Measurements from ENCODE around the gene ATP5F1A. TPM values are rescaled to one million over a fixed set of nuclear protein-coding genes. Genes with fewer than 3 reads are reported as not detected.

The ATP5F1A gene
- 298 TPM for total RNA-seq (2021; ENCODE audit: unreplicated experiment)
- polyA plus RNA-seq (2012; ENCODE audit: insufficient read length) = 248 TPM
- percentile 86 among the genes with signal in this experiment for Bru-seq, nascent RNA
- percentile 89 among the genes with signal in this experiment for BruChase-seq, experiment 1, labeled RNA remaining after a 2-hour chase
- percentile 95 among the genes with signal in this experiment for BruChase-seq, experiment 2, labeled RNA remaining after a 6-hour chase
- long read RNA-seq, full-length matches to known transcripts = 511 of 599 reads
- long read RNA-seq, partial matches to known transcripts = 79 of 599 reads
- long read RNA-seq, other reads (novel, unspliced or antisense) = 9 of 599 reads

- Histone ChIP-seq H3K27me3 (ENCODE audit: control insufficient read depth, insufficient read depth, low read length) (no peaks in the 10 kb centered on the region), H3K36me3 (ENCODE audit: control insufficient read depth, insufficient read depth, low read length) (peaks cover 7% of the 10 kb centered on the region; the same call in 1 of the 2 replicates), H3K27ac (ENCODE audit: low read length) (peak within 1 kb of the TSS; percentile 94), H3K4me3 (ENCODE audit: low read depth in 2 of 2, low read length in 2 of 2) (peak within 1 kb of the TSS; percentile 78 to 85), H3K4me1 (ENCODE audit: control insufficient read depth, insufficient read depth, low read length) (peaks cover 10% of the 10 kb centered on the region), H3K9me3 (ENCODE audit: control insufficient read depth, insufficient read depth, low read depth, low read length) (no peaks in the 10 kb centered on the region)
- intact Hi-C loops (cut with micrococcal nuclease; ENCODE audit: unreplicated experiment) (no loop called here), in situ Hi-C loops (cut with HindIII; ENCODE audit: low pct_unique_long_range_greater_than_20kb, low sequenced_read_pairs) (no loop called here)
- DNase-seq (ENCODE audit: low read depth, low spot score) (peak; percentile 46), ATAC-seq (peak; percentile 90)
- TF ChIP-seq CTCF (IDR thresholded peaks at IDR 0.05) (no peak), POLR2AphosphoS5 (IDR thresholded peaks at IDR 0.05; ENCODE audit: low read depth, low read length) (peak; percentile 81), TCF7L2 (IDR thresholded peaks at IDR 0.05; ENCODE audit: low read depth, low read length) (no peak), SIN3A (IDR thresholded peaks at IDR 0.05; ENCODE audit: borderline replicate concordance, insufficient read depth, low read depth, low read length) (no peak; the same call in 1 of the 2 replicates), REST (IDR thresholded peaks at IDR 0.05; ENCODE audit: insufficient read depth in 1 of 2, low read depth in 2 of 2, low read length in 1 of 2) (0 out of 4 replicates have a peak, but pooled peaks of 1 of the 2 experiments have one; percentile 28)
- BruUV-seq (replicated peaks) = no TSS peak
- ChIA-PET CTCF (no interaction called here), POLR2A (no interaction called here)
Observed at GRCh38 chr18:46097801-46098615, at the start of gene ATP5F1A. Gene ATP5F1A, minus strand, starts transcription at chr18:46098296. Its CDS starts 65 bp downstream, at chr18:46098231.

- Histone ChIP-seq H3K27ac (ENCODE audit: low read length) (no peak overlapping the region), H3K4me1 (ENCODE audit: control insufficient read depth, insufficient read depth, low read length) (no peaks in the 10 kb centered on the region), H3K9me3 (ENCODE audit: control insufficient read depth, insufficient read depth, low read depth, low read length) (no peaks in the 10 kb centered on the region), H3K36me3 (ENCODE audit: control insufficient read depth, insufficient read depth, low read length) (no peaks in the 10 kb centered on the region), H3K4me3 (ENCODE audit: low read depth in 2 of 2, low read length in 2 of 2) (no peak overlapping the region), H3K27me3 (ENCODE audit: control insufficient read depth, insufficient read depth, low read length) (no peaks in the 10 kb centered on the region)
- CTCF ChIA-PET = no interaction called here
- intact Hi-C loops (cut with micrococcal nuclease; ENCODE audit: unreplicated experiment) = loop anchor here (10.0 kb wide), 1 partner anchor 514 kb away; the partner anchor contains the start of gene LOXHD1
- no TSS peak for BruUV-seq (replicated peaks)
- in situ Hi-C loops (cut with HindIII; ENCODE audit: low pct_unique_long_range_greater_than_20kb, low sequenced_read_pairs) = no loop called here
- TF ChIP-seq TCF7L2 (IDR thresholded peaks at IDR 0.05; ENCODE audit: low read depth, low read length) (no peak), CTCF (IDR thresholded peaks at IDR 0.05) (no peak), REST (IDR thresholded peaks at IDR 0.05; ENCODE audit: insufficient read depth in 1 of 2, low read depth in 2 of 2, low read length in 1 of 2) (no peak), POLR2AphosphoS5 (IDR thresholded peaks at IDR 0.05; ENCODE audit: low read depth, low read length) (no peak), SIN3A (IDR thresholded peaks at IDR 0.05; ENCODE audit: borderline replicate concordance, insufficient read depth, low read depth, low read length) (no peak)
- POLR2A ChIA-PET = no interaction called here
- ATAC-seq = no peak
- no peak for DNase-seq (ENCODE audit: low read depth, low spot score)
Observed at GRCh38 chr18:46141199-46141598, 43.1 kb upstream of the ATP5F1A start.

Data from Panc1 (cell line).